CD4-positive, alpha-beta T cell (primary cell): ENCODE data around the gene P2RX2. TPM values are rescaled to one million over a fixed set of nuclear protein-coding genes. Genes with fewer than 3 reads are reported as not detected.

Experiments
- ATAC-seq: fragments of 200-7000 bp; cut with Tn5 transposase; one replicate; pipeline ENCODE4 v1.10.0; 2022; ENCODE audit warnings: mild to moderate bottlenecking; ENCODE audit not compliant: poor library complexity
- CTCF ChIA-PET: fragments of 350-600 bp; sonication (Branson Sonifier 250); formaldehyde crosslinking; loops from one replicate; lab custom pipeline; 2021; ENCODE audit warnings: antibody characterized with exemption, inconsistent platforms; lab: Charles Lee
- POLR2A ChIA-PET: fragments of 350-600 bp; sonication (Branson Sonifier 250); formaldehyde crosslinking; loops from one replicate; lab custom pipeline; 2021; ENCODE audit warnings: antibody characterized with exemption, inconsistent platforms; lab: Charles Lee
- DNase-seq, 14 experiments: peaks; one replicate each; pipeline ENCODE4 v3.0.0-alpha.2; 2013 to 2020; ENCODE audit warnings: mixed read lengths in 2 of 14
- H3K27ac ChIP-seq, 2 donors: one replicate each; pipeline versions ENCODE4 v1.5.1 to v1.7.0; 2013; ENCODE audit warnings: low read length in 2 of 2, low read depth in 1 of 2, mild to moderate bottlenecking in 1 of 2
- H3K27me3 ChIP-seq, 2 experiments: 1 replicate in 1 of 2; 2 replicates in 1 of 2; pipeline versions ENCODE4 v1.6.1 to v1.7.0; 2013; ENCODE audit warnings: low read length in 2 of 2, control low read depth in 1 of 2, mild to moderate bottlenecking in 1 of 2, moderate library complexity in 1 of 2; ENCODE audit not compliant: insufficient read depth in 2 of 2, control insufficient read depth in 1 of 2
- H3K36me3 ChIP-seq: one replicate; pipeline ENCODE4 v1.6.1; 2013; ENCODE audit warnings: low read length, control low read depth; ENCODE audit not compliant: insufficient read depth
- H3K4me1 ChIP-seq: one replicate; pipeline ENCODE4 v1.6.1; 2013; ENCODE audit warnings: low read length, control low read depth; ENCODE audit not compliant: insufficient read depth
- H3K4me3 ChIP-seq: one replicate; pipeline ENCODE4 v1.5.1; 2013; ENCODE audit warnings: mild to moderate bottlenecking, low read length, moderate library complexity
- H3K9me3 ChIP-seq, 2 experiments: 1 replicate in 1 of 2; 2 replicates in 1 of 2; pipeline versions ENCODE4 v1.6.1 to v1.7.0; 2013; ENCODE audit warnings: low read length in 2 of 2, mild to moderate bottlenecking in 2 of 2, control low read depth in 1 of 2, moderate library complexity in 1 of 2; ENCODE audit not compliant: control insufficient read depth in 1 of 2, insufficient read depth in 1 of 2
- H3K27ac Mint-ChIP-seq: one replicate; pipeline ENCODE4 v1.8.0; 2020; ENCODE audit warnings: mixed read lengths
- H3K27me3 Mint-ChIP-seq: one replicate; pipeline ENCODE4 v1.8.0; 2021; ENCODE audit warnings: mixed read lengths
- H3K36me3 Mint-ChIP-seq: one replicate; pipeline ENCODE4 v1.8.0; 2021; ENCODE audit warnings: low read depth, mixed read lengths
- H3K4me1 Mint-ChIP-seq: one replicate; pipeline ENCODE4 v1.8.0; 2021; ENCODE audit warnings: low read depth, mixed read lengths
- H3K4me3 Mint-ChIP-seq: one replicate; pipeline ENCODE4 v1.8.0; 2020; ENCODE audit warnings: mild to moderate bottlenecking, mixed read lengths
- H3K9me3 Mint-ChIP-seq: one replicate; pipeline ENCODE4 v1.8.0; 2020; ENCODE audit warnings: mixed read lengths
- intact Hi-C, 2 experiments: fragments of 100-400 bp; cut with DNase I in 1 of 2; cut with micrococcal nuclease in 1 of 2; formaldehyde crosslinking; loops; one replicate each; pipeline versions ENCODE4 v1.15.1 to v1.9.0; 2023 to 2025; cut with DNase I, micrococcal nuclease
- total RNA-seq, 174 experiments: library from RNA in 2 of 174; stranded (reverse) in 2 of 174; gene quantifications; one replicate each; pipeline ENCODE4 v1.2.3 and lab custom pipeline; 2021 to 2026
- TF ChIP-seq, protein P1 (sequence below): fragments of 200-600 bp; IDR thresholded peaks from one replicate; pipeline ENCODE4 v1.8.0; 2022; ENCODE audit warnings: antibody characterized with exemption, mild to moderate bottlenecking

The P2RX2 gene
- total RNA-seq, 2 experiments from 2014 or later = not detected

DNA sequence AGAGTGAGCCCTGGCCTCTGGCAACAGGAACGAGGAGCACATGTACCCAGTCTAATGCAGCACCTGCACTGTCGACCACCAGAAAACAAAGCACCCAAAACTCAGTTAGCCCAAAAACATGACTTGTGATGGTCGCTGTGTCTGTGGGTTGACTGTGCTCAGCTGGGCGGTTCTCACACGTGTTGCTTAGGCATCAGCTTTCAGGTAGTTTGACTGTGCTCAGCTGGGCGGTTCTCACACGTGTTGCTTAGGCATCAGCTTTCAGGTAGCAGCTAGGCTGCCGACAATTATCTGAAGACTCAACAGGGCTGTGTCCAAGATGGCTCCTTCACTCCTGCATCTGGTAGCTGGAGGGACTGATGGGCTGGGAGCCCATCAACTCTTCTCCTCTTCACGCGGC is 7.0 kb upstream of the P2RX2 start:
- peaks cover 65% of the 10 kb centered on the region for H3K27me3 Mint-ChIP-seq
- H3K9me3 Mint-ChIP-seq = no peaks in the 10 kb centered on the region
- no peaks in the 10 kb centered on the region for H3K36me3 ChIP-seq
- ChIA-PET POLR2A (no interaction called here), CTCF (no interaction called here)
- peaks cover 12% of the 10 kb centered on the region for H3K4me1 Mint-ChIP-seq
- H3K27me3 ChIP-seq = peaks cover 29 to 44% of the 10 kb centered on the region in 2 experiments
- H3K4me3 Mint-ChIP-seq = no peak overlapping the region
- ATAC-seq = no peak
- H3K27ac ChIP-seq = no peak overlapping the region
- peaks cover 13% of the 10 kb centered on the region for H3K4me1 ChIP-seq
- H3K4me3 ChIP-seq = no peak overlapping the region
- H3K36me3 Mint-ChIP-seq = no peaks in the 10 kb centered on the region
- no peak overlapping the region for H3K27ac Mint-ChIP-seq
- no peak for DNase-seq
- intact Hi-C loops = no loop called here
- TF ChIP-seq, protein P1, sequence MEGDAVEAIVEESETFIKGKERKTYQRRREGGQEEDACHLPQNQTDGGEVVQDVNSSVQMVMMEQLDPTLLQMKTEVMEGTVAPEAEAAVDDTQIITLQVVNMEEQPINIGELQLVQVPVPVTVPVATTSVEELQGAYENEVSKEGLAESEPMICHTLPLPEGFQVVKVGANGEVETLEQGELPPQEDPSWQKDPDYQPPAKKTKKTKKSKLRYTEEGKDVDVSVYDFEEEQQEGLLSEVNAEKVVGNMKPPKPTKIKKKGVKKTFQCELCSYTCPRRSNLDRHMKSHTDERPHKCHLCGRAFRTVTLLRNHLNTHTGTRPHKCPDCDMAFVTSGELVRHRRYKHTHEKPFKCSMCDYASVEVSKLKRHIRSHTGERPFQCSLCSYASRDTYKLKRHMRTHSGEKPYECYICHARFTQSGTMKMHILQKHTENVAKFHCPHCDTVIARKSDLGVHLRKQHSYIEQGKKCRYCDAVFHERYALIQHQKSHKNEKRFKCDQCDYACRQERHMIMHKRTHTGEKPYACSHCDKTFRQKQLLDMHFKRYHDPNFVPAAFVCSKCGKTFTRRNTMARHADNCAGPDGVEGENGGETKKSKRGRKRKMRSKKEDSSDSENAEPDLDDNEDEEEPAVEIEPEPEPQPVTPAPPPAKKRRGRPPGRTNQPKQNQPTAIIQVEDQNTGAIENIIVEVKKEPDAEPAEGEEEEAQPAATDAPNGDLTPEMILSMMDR = no peak
- peaks cover 9 to 30% of the 10 kb centered on the region in 2 experiments for H3K9me3 ChIP-seq

DNA sequence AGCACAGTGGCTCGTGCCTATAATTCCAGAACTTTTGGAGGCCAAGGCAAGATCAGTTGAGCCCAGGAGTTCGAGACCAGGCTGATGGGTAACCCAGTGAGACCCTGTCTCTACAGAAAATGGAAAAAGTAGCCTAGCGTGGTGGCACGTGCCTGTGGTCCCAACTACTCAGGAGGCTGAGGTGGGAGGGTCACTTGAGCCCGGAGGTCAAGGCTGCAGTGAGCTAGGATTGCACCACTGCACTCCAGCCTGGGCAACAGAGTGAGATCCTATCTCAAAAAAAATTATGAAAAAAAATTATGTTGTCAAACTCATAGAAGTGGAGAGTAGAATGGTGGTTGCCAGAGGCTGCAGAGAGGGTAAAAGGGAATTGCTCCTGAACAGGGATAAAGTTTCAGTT is 4.5 kb upstream of the P2RX2 start:
- no peak overlapping the region for H3K4me3 ChIP-seq
- H3K27me3 Mint-ChIP-seq = peaks cover 57% of the 10 kb centered on the region
- no peak for DNase-seq
- intact Hi-C loops = loop anchor here in 1 of 2 experiments (2.0 kb wide), 1 partner anchor 459 kb away; no protein-coding TSS in a partner anchor
- H3K4me1 ChIP-seq = peaks cover 19% of the 10 kb centered on the region
- no peaks in the 10 kb centered on the region for H3K36me3 Mint-ChIP-seq
- no peaks in the 10 kb centered on the region for H3K9me3 Mint-ChIP-seq
- TF ChIP-seq, protein P1 = no peak
- peaks cover 45 to 53% of the 10 kb centered on the region in 2 experiments for H3K27me3 ChIP-seq
- H3K27ac Mint-ChIP-seq = no peak overlapping the region
- H3K27ac ChIP-seq = no peak overlapping the region
- no peaks in the 10 kb centered on the region for H3K36me3 ChIP-seq
- no peak for ATAC-seq
- H3K4me1 Mint-ChIP-seq = peaks cover 18% of the 10 kb centered on the region
- H3K4me3 Mint-ChIP-seq = no peak overlapping the region
- CTCF ChIA-PET = no interaction called here
- H3K9me3 ChIP-seq = peaks cover 22 to 43% of the 10 kb centered on the region in 2 experiments
- POLR2A ChIA-PET = no interaction called here

DNA sequence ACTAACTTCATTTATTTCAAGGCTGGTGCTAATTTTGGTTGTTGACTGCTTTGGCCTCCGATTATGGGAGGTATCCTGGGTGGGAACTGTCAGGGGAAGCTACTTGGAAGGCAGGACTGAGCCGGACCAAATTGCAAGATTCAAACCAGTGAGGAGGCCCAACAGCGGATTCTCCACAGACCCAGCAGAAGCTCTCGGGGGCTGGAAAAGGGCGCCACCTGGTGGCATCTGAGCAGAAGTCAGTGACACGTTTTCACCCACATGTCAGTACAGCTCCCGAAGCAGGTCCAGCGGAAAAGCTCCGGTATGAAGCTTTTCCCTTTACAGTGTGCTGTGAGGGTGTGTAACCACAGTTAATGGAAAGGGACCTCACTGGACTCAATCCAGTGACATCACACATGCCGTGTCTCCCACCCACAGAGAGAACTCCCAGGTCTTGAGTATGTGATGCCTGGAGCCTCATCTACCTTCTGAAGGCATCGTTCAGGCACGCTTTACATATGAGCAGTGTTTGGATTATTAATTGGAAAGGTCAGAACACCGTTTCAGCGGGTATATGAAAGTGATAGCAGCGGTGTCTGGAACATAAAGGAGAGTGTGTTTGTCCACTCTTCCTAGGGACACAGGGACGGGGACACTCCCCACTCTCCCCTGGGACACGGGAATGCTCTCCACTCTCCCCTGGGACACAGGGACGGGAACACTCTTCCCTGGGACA is 3.6 kb upstream of the P2RX2 start:
- peak; percentile 66 to 90 (median 74) for DNase-seq
- H3K36me3 Mint-ChIP-seq = no peaks in the 10 kb centered on the region
- no peak overlapping the region for H3K4me3 ChIP-seq
- H3K9me3 ChIP-seq = peaks cover 22 to 40% of the 10 kb centered on the region in 2 experiments
- no peaks in the 10 kb centered on the region for H3K36me3 ChIP-seq
- H3K27ac Mint-ChIP-seq = no peak overlapping the region
- CTCF ChIA-PET = interaction anchor here (1.0 to 2.1 kb wide), 9 partner anchors 10 to 461 kb away, joined by 3 to 11 read pairs (median 3); no protein-coding TSS in a partner anchor
- no peak overlapping the region for H3K4me3 Mint-ChIP-seq
- no peaks in the 10 kb centered on the region for H3K9me3 Mint-ChIP-seq
- peaks cover 17% of the 10 kb centered on the region for H3K4me1 ChIP-seq
- POLR2A ChIA-PET = no interaction called here
- peaks cover 17% of the 10 kb centered on the region for H3K4me1 Mint-ChIP-seq
- peak; percentile 86 for ATAC-seq
- peaks cover 38 to 43% of the 10 kb centered on the region in 2 experiments for H3K27me3 ChIP-seq
- H3K27ac ChIP-seq = no peak overlapping the region
- H3K27me3 Mint-ChIP-seq = peaks cover 48% of the 10 kb centered on the region
- intact Hi-C loops = loop anchor here (1.0 to 2.0 kb wide), 2 partner anchors 200 to 460 kb away; no protein-coding TSS in a partner anchor
- TF ChIP-seq, protein P1 = peak; percentile 94
